ENCODE results near the gene SLC47A2.
"Not testable (repeated sequence)": the region's sequence is repeated elsewhere in the genome, so short reads cannot be mapped to it uniquely, and the experiment has no call there.

SLC47A2 gene

GRCh38 chr17:19708431-19709175, 7.8 kb downstream of the SLC47A2 start:
- no peak for DNase-seq (ENCODE audit: low read depth in 2 of 2, low spot score in 1 of 2)

- no peak for DNase-seq (ENCODE audit: low read depth in 2 of 2, low spot score in 1 of 2)
Observed at GRCh38 chr17:19707728-19708221, 8.6 kb downstream of the SLC47A2 start.

GRCh38 chr17:19706791-19707727, 9.3 kb downstream of the SLC47A2 start:
- DNase-seq (ENCODE audit: low read depth in 2 of 2, low spot score in 1 of 2) = no peak

- DNase-seq (ENCODE audit: low read depth in 2 of 2, low spot score in 1 of 2) = no peak
Observed at GRCh38 chr17:19705771-19706770, 10.3 kb downstream of the SLC47A2 start.

GRCh38 chr17:19705201-19705600, 11.2 kb downstream of the SLC47A2 start:
- no peak for DNase-seq (ENCODE audit: low read depth in 2 of 2, low spot score in 1 of 2)

GRCh38 chr17:19703828-19704613, 12.4 kb downstream of the SLC47A2 start:
- DNase-seq (ENCODE audit: low read depth in 2 of 2, low spot score in 1 of 2) = no peak

GRCh38 chr17:19703106-19703827, 13.1 kb downstream of the SLC47A2 start:
- DNase-seq (ENCODE audit: low read depth in 2 of 2, low spot score in 1 of 2) = no peak

- DNase-seq (ENCODE audit: low read depth in 2 of 2, low spot score in 1 of 2) = no peak
Observed at GRCh38 chr17:19702217-19702641, 14.2 kb downstream of the SLC47A2 start.

- no peak for DNase-seq (ENCODE audit: low read depth in 2 of 2, low spot score in 1 of 2)
Observed at GRCh38 chr17:19686400-19687090, 29.8 kb downstream of the SLC47A2 start.

- not testable (repeated sequence) for DNase-seq (ENCODE audit: low read depth in 2 of 2, low spot score in 1 of 2)
Observed at GRCh38 chr17:19684909-19685580, 31.3 kb downstream of the SLC47A2 start.

- no peak for DNase-seq (ENCODE audit: low read depth in 2 of 2, low spot score in 1 of 2)
Observed at GRCh38 chr17:19683117-19683516, 33.3 kb downstream of the SLC47A2 start.

- no peak for DNase-seq (ENCODE audit: low read depth in 2 of 2, low spot score in 1 of 2)
Observed at GRCh38 chr17:19678581-19679453, 37.6 kb downstream of the SLC47A2 start.

GRCh38 chr17:19677736-19678379, 38.5 kb downstream of the SLC47A2 start:
- DNase-seq (ENCODE audit: low read depth in 2 of 2, low spot score in 1 of 2) = no peak

- no peak for DNase-seq (ENCODE audit: low read depth in 2 of 2, low spot score in 1 of 2)
Observed at GRCh38 chr17:19676896-19677295, 39.5 kb downstream of the SLC47A2 start.

- no peak for DNase-seq (ENCODE audit: low read depth in 2 of 2, low spot score in 1 of 2)
Observed at GRCh38 chr17:19673623-19674022, 42.8 kb downstream of the SLC47A2 start.

GRCh38 chr17:19672009-19672750, 44.2 kb downstream of the SLC47A2 start:
- DNase-seq (ENCODE audit: low read depth in 2 of 2, low spot score in 1 of 2) = no peak
